DND-41 (cell line): ENCODE results near the gene MYBBP1A.

ENCODE experiments used
- ATAC-seq: fragments of 200-7000 bp; cut with Tn5 transposase; 3 replicates; pipeline ENCODE4 v1.9.1; 2021; ENCODE audit warnings: low read depth; ENCODE audit not compliant: insufficient read depth
- DNase-seq: peaks from one replicate; pipeline ENCODE4 v3.0.0-alpha.2; 2020
- H2AFZ ChIP-seq: 2 replicates; pipeline ENCODE4 v1.6.0; 2012; ENCODE audit warnings: low read depth, low read length
- H3K27ac ChIP-seq: 2 replicates; pipeline ENCODE4 v1.5.1; 2012; ENCODE audit warnings: low read length, inconsistent platforms
- H3K27me3 ChIP-seq: fragments of 200-600 bp; sonication (generic); 2 replicates; pipeline ENCODE4 v1.6.0; 2012; ENCODE audit warnings: low read length, mild to moderate bottlenecking, inconsistent platforms; ENCODE audit not compliant: insufficient read depth, poor library complexity
- H3K36me3 ChIP-seq: 2 replicates; pipeline ENCODE4 v1.5.1; 2012; ENCODE audit warnings: low read length, inconsistent platforms; ENCODE audit not compliant: insufficient read depth
- H3K4me1 ChIP-seq: 2 replicates; pipeline ENCODE4 v1.5.1; 2012; ENCODE audit warnings: mild to moderate bottlenecking, low read length; ENCODE audit not compliant: insufficient read depth
- H3K4me2 ChIP-seq: 2 replicates; pipeline ENCODE4 v1.6.0; 2012; ENCODE audit warnings: mild to moderate bottlenecking, moderate library complexity, low read length, inconsistent platforms; ENCODE audit not compliant: insufficient read depth
- H3K4me3 ChIP-seq, 2 experiments: fragments of 200-600 bp in 1 of 2; shearing (Covaris generic) in 1 of 2; 2 replicates each; pipeline ENCODE4 v1.5.1; 2012 to 2016; ENCODE audit warnings: inconsistent platforms in 2 of 2, low read length in 2 of 2, mild to moderate bottlenecking in 2 of 2, low read depth in 1 of 2, moderate library complexity in 1 of 2
- H3K79me2 ChIP-seq: 2 replicates; pipeline ENCODE4 v1.6.0; 2012; ENCODE audit warnings: low read length, inconsistent platforms; ENCODE audit not compliant: insufficient read depth
- H3K9ac ChIP-seq: 2 replicates; pipeline ENCODE4 v1.6.0; 2012; ENCODE audit warnings: low read depth, mild to moderate bottlenecking, inconsistent platforms, low read length, moderate library complexity
- H3K9me3 ChIP-seq: 2 replicates; pipeline ENCODE4 v1.5.1; 2012; ENCODE audit warnings: low read length, moderate library complexity, mild to moderate bottlenecking, inconsistent platforms; ENCODE audit not compliant: insufficient read depth, severe bottlenecking
- H4K20me1 ChIP-seq: 2 replicates; pipeline ENCODE4 v1.6.0; 2012; ENCODE audit warnings: low read length; ENCODE audit not compliant: insufficient read depth
- EZH2 ChIP-seq: IDR thresholded peaks from 3 replicates; pipeline ENCODE4 v1.6.1; 2012; ENCODE audit warnings: borderline replicate concordance, low read depth, mild to moderate bottlenecking, moderate library complexity, low read length, inconsistent platforms; ENCODE audit not compliant: severe bottlenecking
- TF ChIP-seq, protein P1 (sequence below): IDR thresholded peaks from 2 replicates; pipeline ENCODE4 v1.5.1; 2012; ENCODE audit warnings: borderline replicate concordance, low read length, moderate library complexity, mild to moderate bottlenecking; ENCODE audit not compliant: poor library complexity, severe bottlenecking; ENCODE audit errors: extremely low read depth

Gene MYBBP1A

GRCh38 chr17:4549781-4550533 is 5.2 kb downstream of the MYBBP1A start:
- Histone ChIP-seq H4K20me1 (peaks cover 47% of the 10 kb centered on the region; the same call in 1 of the 2 replicates), H3K9me3 (no peaks in the 10 kb centered on the region), H3K4me2 (no peak overlapping the region), H3K27me3 (no peaks in the 10 kb centered on the region), H3K9ac (no peak overlapping the region), H2AFZ (no peak overlapping the region), H3K4me3 (no peak overlapping the region), H3K27ac (no peak overlapping the region; the same call in 1 of the 2 replicates), H3K36me3 (peaks cover 93% of the 10 kb centered on the region), H3K79me2 (peaks cover 42% of the 10 kb centered on the region), H3K4me1 (peaks cover 21% of the 10 kb centered on the region)
- no peak for DNase-seq
- no peak for ATAC-seq
- TF ChIP-seq EZH2, result no peak
- TF ChIP-seq, protein P1, sequence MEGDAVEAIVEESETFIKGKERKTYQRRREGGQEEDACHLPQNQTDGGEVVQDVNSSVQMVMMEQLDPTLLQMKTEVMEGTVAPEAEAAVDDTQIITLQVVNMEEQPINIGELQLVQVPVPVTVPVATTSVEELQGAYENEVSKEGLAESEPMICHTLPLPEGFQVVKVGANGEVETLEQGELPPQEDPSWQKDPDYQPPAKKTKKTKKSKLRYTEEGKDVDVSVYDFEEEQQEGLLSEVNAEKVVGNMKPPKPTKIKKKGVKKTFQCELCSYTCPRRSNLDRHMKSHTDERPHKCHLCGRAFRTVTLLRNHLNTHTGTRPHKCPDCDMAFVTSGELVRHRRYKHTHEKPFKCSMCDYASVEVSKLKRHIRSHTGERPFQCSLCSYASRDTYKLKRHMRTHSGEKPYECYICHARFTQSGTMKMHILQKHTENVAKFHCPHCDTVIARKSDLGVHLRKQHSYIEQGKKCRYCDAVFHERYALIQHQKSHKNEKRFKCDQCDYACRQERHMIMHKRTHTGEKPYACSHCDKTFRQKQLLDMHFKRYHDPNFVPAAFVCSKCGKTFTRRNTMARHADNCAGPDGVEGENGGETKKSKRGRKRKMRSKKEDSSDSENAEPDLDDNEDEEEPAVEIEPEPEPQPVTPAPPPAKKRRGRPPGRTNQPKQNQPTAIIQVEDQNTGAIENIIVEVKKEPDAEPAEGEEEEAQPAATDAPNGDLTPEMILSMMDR, result no peak

DNA sequence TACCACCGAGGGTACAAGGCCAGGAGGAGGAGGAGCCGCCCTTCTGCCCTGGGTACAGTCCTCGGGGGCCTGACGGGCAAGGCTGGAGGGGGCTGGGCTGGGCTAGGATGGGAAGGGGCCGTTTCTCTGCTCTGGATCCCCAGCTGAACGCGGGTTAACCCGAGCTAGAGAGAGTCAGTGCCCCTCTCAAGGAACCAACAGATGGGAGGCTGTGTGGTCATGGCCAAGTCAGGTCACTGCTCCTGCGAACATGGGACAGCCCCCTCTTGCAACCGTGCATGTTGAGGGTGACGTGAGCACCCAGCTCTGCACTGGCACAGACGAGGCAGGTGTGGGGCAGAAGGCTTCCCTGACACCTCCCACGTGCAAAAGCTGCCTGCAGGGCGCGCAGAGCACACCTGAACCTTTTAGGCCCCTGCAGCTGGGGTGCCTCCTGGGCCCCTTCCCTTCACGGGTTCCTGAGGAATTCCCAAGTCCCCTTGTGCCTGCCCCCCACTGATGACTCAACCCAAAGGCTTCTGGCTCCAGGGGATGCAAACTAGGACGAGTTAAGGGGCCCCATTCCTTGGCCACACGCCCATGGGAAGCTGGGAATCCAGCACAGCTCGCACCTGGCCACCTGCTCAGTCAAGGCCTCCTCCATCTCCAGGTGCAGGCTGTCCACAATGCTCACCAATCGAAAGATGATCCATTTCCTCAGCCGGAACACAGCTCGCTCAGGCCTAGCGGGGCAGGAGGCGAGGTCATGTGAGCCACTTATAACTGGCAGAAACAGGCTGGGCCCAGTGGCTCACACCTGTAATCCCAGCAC is 6.3 kb downstream of the MYBBP1A start:
- H3K4me2 ChIP-seq, result no peak overlapping the region
- peaks cover 32% of the 10 kb centered on the region for H3K79me2 ChIP-seq
- H4K20me1 ChIP-seq, result peaks cover 46% of the 10 kb centered on the region; the same call in 1 of the 2 replicates
- H3K27ac ChIP-seq, result no peak overlapping the region
- H3K27me3 ChIP-seq, result no peaks in the 10 kb centered on the region
- no peak overlapping the region for H2AFZ ChIP-seq
- H3K9me3 ChIP-seq, result no peaks in the 10 kb centered on the region
- TF ChIP-seq, protein P1, result no peak
- TF ChIP-seq EZH2, result no peak
- no peak overlapping the region for H3K4me3 ChIP-seq
- peaks cover 93% of the 10 kb centered on the region for H3K36me3 ChIP-seq
- no peak for DNase-seq
- H3K4me1 ChIP-seq, result peaks cover 12% of the 10 kb centered on the region
- ATAC-seq, result no peak
- no peak overlapping the region for H3K9ac ChIP-seq

DNA sequence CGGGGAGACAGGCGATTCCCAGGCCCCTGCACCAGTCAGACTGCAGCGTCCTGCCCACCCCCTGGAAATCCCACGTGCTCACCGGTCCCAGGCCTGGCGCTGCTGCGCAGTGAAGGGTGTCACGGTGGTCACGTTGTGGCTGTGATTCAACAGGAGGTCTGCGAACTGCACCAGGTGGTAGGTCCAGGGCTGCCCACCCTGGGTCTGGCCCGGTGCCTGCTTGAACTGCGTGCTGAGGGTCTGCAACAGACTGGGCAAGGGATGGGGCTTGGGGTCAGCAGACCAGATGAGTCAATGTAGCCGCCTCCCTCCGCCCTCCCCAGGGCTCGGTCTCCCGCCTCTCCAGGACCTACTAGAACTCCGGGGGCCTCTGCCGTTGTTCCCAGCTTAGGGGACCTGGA is 7.1 kb downstream of the MYBBP1A start:
- Histone ChIP-seq H3K9me3 (no peaks in the 10 kb centered on the region), H3K27me3 (no peaks in the 10 kb centered on the region), H2AFZ (no peak overlapping the region), H3K27ac (no peak overlapping the region), H3K4me2 (no peak overlapping the region), H3K36me3 (peaks cover 93% of the 10 kb centered on the region), H3K79me2 (peaks cover 23% of the 10 kb centered on the region; the same call in 1 of the 2 replicates), H3K4me1 (peaks cover 4% of the 10 kb centered on the region; the same call in 1 of the 2 replicates), H3K9ac (no peak overlapping the region), H4K20me1 (peaks cover 49% of the 10 kb centered on the region), H3K4me3 (no peak overlapping the region)
- TF ChIP-seq, protein P1, result no peak
- TF ChIP-seq EZH2, result no peak
- DNase-seq (no peak), ATAC-seq (no peak)
